ENCODE results near the gene PRCD. TPM values are rescaled to one million over a fixed set of nuclear protein-coding genes. Genes with fewer than 3 reads are reported as not detected.

PRCD gene
- total RNA-seq, 1 donor from 2014 or later = 3.4 TPM

DNA sequence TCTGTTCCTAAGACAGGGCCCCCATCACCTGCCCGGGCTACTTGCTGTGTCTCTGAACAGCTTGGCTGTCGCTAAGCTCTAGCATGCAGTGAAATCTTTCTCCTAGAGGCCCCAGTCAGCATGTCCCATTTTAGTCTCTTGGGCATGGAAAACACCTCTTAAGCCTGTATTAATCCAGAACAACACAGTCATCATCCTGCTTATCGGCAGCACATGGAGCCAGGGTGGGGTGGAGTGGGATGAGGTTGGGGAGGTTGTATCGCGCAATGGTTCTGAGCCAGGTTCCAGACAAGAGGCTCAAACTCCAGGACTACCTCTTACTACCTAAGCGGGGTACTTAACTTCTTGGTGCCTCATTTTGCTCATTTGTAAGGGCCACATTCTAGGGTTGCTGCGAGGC is 38.0 kb downstream of the PRCD start:
- no peak for ATAC-seq

GRCh38 chr17:76578376-76578775 is 38.5 kb downstream of the PRCD start:
- no peak for ATAC-seq
- intact Hi-C loops (cut with DNase I) = no loop called here

More for the DNA sequence above, 38.0 kb downstream of the PRCD start:
- no peak for DNase-seq (ENCODE audit: missing footprints)
- intact Hi-C loops (cut with DNase I) = no loop called here

DNA sequence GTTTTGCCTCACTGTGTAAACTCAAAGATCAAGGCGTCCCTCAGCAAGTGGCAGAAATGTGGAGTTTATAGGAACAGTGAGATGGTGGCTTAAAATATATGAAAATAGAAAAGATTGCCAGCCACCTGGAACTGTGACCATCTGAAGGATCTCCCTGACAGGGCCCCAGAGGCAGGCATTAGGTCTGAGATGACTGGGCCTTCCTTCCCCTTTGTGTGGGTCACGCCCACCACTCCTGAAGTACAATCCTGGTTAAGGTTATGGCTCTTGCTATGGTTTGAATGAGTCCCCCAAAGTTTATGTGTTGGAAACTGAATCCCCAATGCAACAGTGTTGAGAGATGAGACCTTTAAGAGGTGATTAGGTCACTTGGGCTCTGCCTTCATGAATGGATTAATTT is 39.4 kb downstream of the PRCD start:
- ATAC-seq (no peak), DNase-seq (ENCODE audit: missing footprints) (no peak)
- intact Hi-C loops (cut with DNase I) = no loop called here

More at GRCh38 chr17:76578376-76578775, 38.5 kb downstream of the PRCD start:
- no peak for DNase-seq (ENCODE audit: missing footprints)

- DNase-seq (ENCODE audit: missing footprints) (no peak), ATAC-seq (no peak)
- intact Hi-C loops (cut with DNase I) = no loop called here
Measured at GRCh38 chr17:76581515-76581914, 41.7 kb downstream of the PRCD start.

- intact Hi-C loops (cut with DNase I) = no loop called here
- DNase-seq (ENCODE audit: missing footprints) (no peak), ATAC-seq (no peak)
Measured at GRCh38 chr17:76582660-76583059, 42.8 kb downstream of the PRCD start.

DNA sequence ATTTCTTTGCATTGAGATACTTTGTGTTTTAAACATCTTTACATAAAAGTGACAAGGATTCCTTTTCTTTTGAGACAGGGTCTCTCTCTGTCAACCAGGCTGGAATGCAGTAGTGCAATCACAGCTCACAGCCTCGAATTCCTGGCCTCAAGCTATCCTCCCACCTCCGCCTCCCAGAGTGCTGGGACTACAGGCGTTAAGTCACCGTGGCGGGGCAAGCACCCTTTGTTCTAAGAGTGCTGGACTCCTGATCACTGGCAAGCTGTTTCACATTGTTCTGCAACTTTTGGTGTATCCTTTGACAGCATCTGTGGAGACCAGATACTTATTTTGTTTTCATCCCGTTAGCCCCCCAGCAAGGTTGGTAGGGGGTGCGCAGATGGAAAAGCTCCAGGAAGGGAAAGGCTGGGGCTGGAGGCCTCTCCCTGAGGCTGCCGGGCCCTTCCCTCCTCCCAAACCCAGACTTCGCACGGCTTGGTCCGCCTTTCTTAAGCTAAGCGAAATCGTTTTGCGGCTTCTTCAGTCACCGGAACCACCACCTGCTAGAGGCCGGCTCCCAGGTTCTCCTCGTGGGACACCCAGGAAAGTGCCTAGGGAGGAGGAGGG is 44.7 kb downstream of the PRCD start:
- intact Hi-C loops (cut with DNase I) = no loop called here
- DNase-seq (ENCODE audit: missing footprints) (no peak), ATAC-seq (no peak)

GRCh38 chr17:76585033-76585648 is 45.3 kb downstream of the PRCD start:
- DNase-seq (ENCODE audit: missing footprints) (peak; percentile 75), ATAC-seq (peak; percentile 51)
- intact Hi-C loops (cut with DNase I) = no loop called here

- intact Hi-C loops (cut with DNase I) = loop anchor here (1.0 kb wide), 1 partner anchor 63 kb away; no protein-coding TSS in a partner anchor
- peak; percentile 89 for DNase-seq (ENCODE audit: missing footprints)
- peak; percentile 95 for ATAC-seq
Measured at GRCh38 chr17:76585649-76586593, 46.1 kb downstream of the PRCD start, which contains the start of gene ST6GALNAC2. Gene ST6GALNAC2, minus strand, starts transcription at chr17:76585860. Its CDS starts 52 bp downstream, at chr17:76585808.

GRCh38 chr17:76586741-76587487 is 47.1 kb downstream of the PRCD start:
- intact Hi-C loops (cut with DNase I) = loop anchor here (1.0 kb wide), 1 partner anchor 64 kb away; no protein-coding TSS in a partner anchor

GRCh38 chr17:76588182-76588581 is 48.3 kb downstream of the PRCD start:
- DNase-seq (ENCODE audit: missing footprints) = no peak
- intact Hi-C loops (cut with DNase I) = no loop called here
- ATAC-seq = no peak

More at GRCh38 chr17:76586741-76587487, 47.1 kb downstream of the PRCD start:
- no peak for DNase-seq (ENCODE audit: missing footprints)
- no peak for ATAC-seq

GRCh38 chr17:76593384-76593826 is 53.6 kb downstream of the PRCD start:
- ATAC-seq = no peak
- intact Hi-C loops (cut with DNase I) = no loop called here
- no peak for DNase-seq (ENCODE audit: missing footprints)

GRCh38 chr17:76593959-76594358 is 54.1 kb downstream of the PRCD start:
- no peak for ATAC-seq
- DNase-seq (ENCODE audit: missing footprints) = no peak
- intact Hi-C loops (cut with DNase I) = no loop called here

GRCh38 chr17:76594690-76595089 is 54.8 kb downstream of the PRCD start:
- DNase-seq (ENCODE audit: missing footprints) (no peak), ATAC-seq (no peak)
- intact Hi-C loops (cut with DNase I) = no loop called here

Other genes starting within 250 kb of the PRCD start
- gene QRICH2, start 231.8 kb upstream of the PRCD start, total RNA-seq = 3.6 TPM
- 35.9 TPM for gene PRPSAP1, start 186.1 kb upstream of the PRCD start, total RNA-seq
- 2.7 TPM for gene SPHK1, start 155.4 kb upstream of the PRCD start, total RNA-seq
- gene UBE2O, start 86.9 kb upstream of the PRCD start, total RNA-seq = 35.4 TPM
- not detected for gene AANAT, start 72.4 kb upstream of the PRCD start, total RNA-seq
- 17.9 TPM for gene RHBDF2, start 38.6 kb upstream of the PRCD start, total RNA-seq
- 38.2 TPM for gene CYGB, start 2.3 kb upstream of the PRCD start, total RNA-seq
- gene ST6GALNAC2, start 45.8 kb downstream of the PRCD start, total RNA-seq = 5.7 TPM
- gene ST6GALNAC1, start 103.7 kb downstream of the PRCD start, total RNA-seq = 6.1 TPM
- gene MXRA7, start 170.9 kb downstream of the PRCD start, total RNA-seq = 375 TPM
- 62.8 TPM for gene JMJD6, start 186.6 kb downstream of the PRCD start, total RNA-seq
- gene METTL23, start 186.8 kb downstream of the PRCD start, total RNA-seq = 17.3 TPM
- 74.0 TPM for gene SRSF2, start 197.3 kb downstream of the PRCD start, total RNA-seq
- 20.8 TPM for gene MFSD11, start 198.1 kb downstream of the PRCD start, total RNA-seq

Data from Right ventricle myocardium inferior (tissue), 1 donor.